Activated CD4-positive, alpha-beta T cell treated with anti-CD3 and anti-CD28 coated beads, Interleukin-2, amount 10 ng/mL, durations not matched to agents 7 days and 5 days (primary cell): ENCODE results near the gene PLBD2. TPM values are rescaled to one million over a fixed set of nuclear protein-coding genes. Genes with fewer than 3 reads are reported as not detected.

Experiments
- CTCF ChIA-PET: fragments of 350-600 bp; sonication (Branson Sonifier 250); formaldehyde crosslinking; loops from one replicate; lab custom pipeline; 2021; ENCODE audit warnings: antibody characterized with exemption; lab: Charles Lee
- POLR2A ChIA-PET: fragments of 350-600 bp; sonication (Branson Sonifier 250); formaldehyde crosslinking; loops from one replicate; lab custom pipeline; 2021; ENCODE audit warnings: antibody characterized with exemption; lab: Charles Lee
- DNase-seq: peaks from one replicate; pipeline ENCODE4 v3.0.0-alpha.2; 2020
- H3K27ac Mint-ChIP-seq: one replicate; pipeline ENCODE4 v1.8.0; 2021; ENCODE audit warnings: mild to moderate bottlenecking, moderate library complexity, mixed read lengths
- H3K27me3 Mint-ChIP-seq: one replicate; pipeline ENCODE4 v1.8.0; 2021; ENCODE audit warnings: mixed read lengths
- H3K36me3 Mint-ChIP-seq: one replicate; pipeline ENCODE4 v1.8.0; 2021; ENCODE audit warnings: low read depth, mixed read lengths
- H3K4me1 Mint-ChIP-seq: one replicate; pipeline ENCODE4 v1.8.0; 2021; ENCODE audit warnings: mixed read lengths
- H3K4me3 Mint-ChIP-seq: one replicate; pipeline ENCODE4 v1.8.0; 2021; ENCODE audit warnings: mild to moderate bottlenecking, moderate library complexity, mixed read lengths
- H3K9me3 Mint-ChIP-seq: one replicate; pipeline ENCODE4 v1.8.0; 2021; ENCODE audit warnings: mixed read lengths
- total RNA-seq, 2 experiments: library from RNA; stranded (reverse); gene quantifications; one replicate each; pipeline ENCODE4 v1.2.3, GENCODE V29; 2021

Gene PLBD2
- total RNA-seq, 2 experiments from 2014 or later: 12.7 to 15.3 TPM

GRCh38 chr12:113365639-113366395 is 7.4 kb downstream of the PLBD2 start:
- POLR2A ChIA-PET: no interaction called here
- Mint-ChIP-seq H3K27ac (no peak overlapping the region), H3K9me3 (no peaks in the 10 kb centered on the region), H3K4me3 (no peak overlapping the region), H3K4me1 (peaks cover 9% of the 10 kb centered on the region), H3K36me3 (no peaks in the 10 kb centered on the region), H3K27me3 (no peaks in the 10 kb centered on the region)
- CTCF ChIA-PET: no interaction called here
- DNase-seq: no peak

- Mint-ChIP-seq H3K27me3 (no peaks in the 10 kb centered on the region), H3K9me3 (no peaks in the 10 kb centered on the region), H3K4me1 (peaks cover 9% of the 10 kb centered on the region), H3K4me3 (no peak overlapping the region), H3K36me3 (no peaks in the 10 kb centered on the region), H3K27ac (no peak overlapping the region)
- no peak for DNase-seq
- CTCF ChIA-PET: interaction anchor here (0.7 kb wide), 1 partner anchor 246 kb away, joined by 3 read pairs; no protein-coding TSS in a partner anchor
- POLR2A ChIA-PET: no interaction called here
Measured at GRCh38 chr12:113366827-113367226, 8.4 kb downstream of the PLBD2 start.

- Mint-ChIP-seq H3K27ac (no peak overlapping the region), H3K4me1 (peaks cover 9% of the 10 kb centered on the region), H3K4me3 (no peak overlapping the region), H3K36me3 (no peaks in the 10 kb centered on the region), H3K27me3 (no peaks in the 10 kb centered on the region), H3K9me3 (no peaks in the 10 kb centered on the region)
- CTCF ChIA-PET: interaction anchor here (0.6 to 1.0 kb wide), 2 partner anchors 165 to 945 kb away, joined by 3 to 4 read pairs; no protein-coding TSS in a partner anchor
- no peak for DNase-seq
- POLR2A ChIA-PET: no interaction called here
Measured at GRCh38 chr12:113368331-113368730, 9.9 kb downstream of the PLBD2 start.

- H3K27ac Mint-ChIP-seq: no peak overlapping the region
- H3K36me3 Mint-ChIP-seq: peaks cover 3% of the 10 kb centered on the region
- DNase-seq: no peak
- ChIA-PET CTCF (interaction anchor here (1.0 kb wide), 1 partner anchor 166 kb away, joined by 3 read pairs; no protein-coding TSS in a partner anchor), POLR2A (no interaction called here)
- no peak overlapping the region for H3K4me3 Mint-ChIP-seq
- no peaks in the 10 kb centered on the region for H3K9me3 Mint-ChIP-seq
- no peaks in the 10 kb centered on the region for H3K27me3 Mint-ChIP-seq
- peaks cover 9% of the 10 kb centered on the region for H3K4me1 Mint-ChIP-seq
Measured at GRCh38 chr12:113369391-113369985, 11.1 kb downstream of the PLBD2 start.

- Mint-ChIP-seq H3K27me3 (no peaks in the 10 kb centered on the region), H3K4me1 (peaks cover 9% of the 10 kb centered on the region), H3K4me3 (no peak overlapping the region), H3K9me3 (no peaks in the 10 kb centered on the region), H3K36me3 (peaks cover 5% of the 10 kb centered on the region), H3K27ac (no peak overlapping the region)
- DNase-seq: no peak
- POLR2A ChIA-PET: no interaction called here
- CTCF ChIA-PET: no interaction called here
Measured at GRCh38 chr12:113370923-113371682, 12.7 kb downstream of the PLBD2 start.

GRCh38 chr12:113371808-113372207 is 13.4 kb downstream of the PLBD2 start:
- Mint-ChIP-seq H3K36me3 (peaks cover 5% of the 10 kb centered on the region), H3K27me3 (no peaks in the 10 kb centered on the region), H3K9me3 (no peaks in the 10 kb centered on the region), H3K4me1 (peaks cover 9% of the 10 kb centered on the region), H3K27ac (no peak overlapping the region), H3K4me3 (no peak overlapping the region)
- ChIA-PET CTCF (no interaction called here), POLR2A (no interaction called here)
- DNase-seq: no peak

GRCh38 chr12:113372371-113372770 is 14.0 kb downstream of the PLBD2 start:
- CTCF ChIA-PET: no interaction called here
- Mint-ChIP-seq H3K4me3 (no peak overlapping the region), H3K4me1 (peaks cover 9% of the 10 kb centered on the region), H3K27me3 (no peaks in the 10 kb centered on the region), H3K36me3 (peaks cover 5% of the 10 kb centered on the region), H3K27ac (no peak overlapping the region), H3K9me3 (no peaks in the 10 kb centered on the region)
- DNase-seq: no peak
- POLR2A ChIA-PET: no interaction called here

- no peak overlapping the region for H3K27ac Mint-ChIP-seq
Measured at GRCh38 chr12:113373440-113373839, 15.1 kb downstream of the PLBD2 start.

GRCh38 chr12:113373969-113374368 is 15.6 kb downstream of the PLBD2 start:
- H3K27ac Mint-ChIP-seq: no peak overlapping the region
- CTCF ChIA-PET: no interaction called here
- peaks cover 9% of the 10 kb centered on the region for H3K4me1 Mint-ChIP-seq
- H3K36me3 Mint-ChIP-seq: peaks cover 5% of the 10 kb centered on the region
- POLR2A ChIA-PET: no interaction called here
- H3K9me3 Mint-ChIP-seq: no peaks in the 10 kb centered on the region
- no peak overlapping the region for H3K4me3 Mint-ChIP-seq
- DNase-seq: no peak
- H3K27me3 Mint-ChIP-seq: no peaks in the 10 kb centered on the region

More at GRCh38 chr12:113373440-113373839, 15.1 kb downstream of the PLBD2 start:
- Mint-ChIP-seq H3K9me3 (no peaks in the 10 kb centered on the region), H3K36me3 (peaks cover 5% of the 10 kb centered on the region), H3K27me3 (no peaks in the 10 kb centered on the region), H3K4me1 (peaks cover 9% of the 10 kb centered on the region), H3K4me3 (no peak overlapping the region)
- ChIA-PET POLR2A (no interaction called here), CTCF (no interaction called here)
- no peak for DNase-seq

GRCh38 chr12:113374823-113375428 is 16.5 kb downstream of the PLBD2 start:
- peaks cover 5% of the 10 kb centered on the region for H3K36me3 Mint-ChIP-seq
- no peak overlapping the region for H3K4me3 Mint-ChIP-seq
- DNase-seq: no peak
- POLR2A ChIA-PET: no interaction called here
- CTCF ChIA-PET: no interaction called here
- peaks cover 9% of the 10 kb centered on the region for H3K4me1 Mint-ChIP-seq
- no peak overlapping the region for H3K27ac Mint-ChIP-seq
- H3K27me3 Mint-ChIP-seq: no peaks in the 10 kb centered on the region
- H3K9me3 Mint-ChIP-seq: no peaks in the 10 kb centered on the region

- Mint-ChIP-seq H3K27me3 (no peaks in the 10 kb centered on the region), H3K9me3 (no peaks in the 10 kb centered on the region), H3K4me3 (no peak overlapping the region), H3K4me1 (no peaks in the 10 kb centered on the region), H3K36me3 (peaks cover 5% of the 10 kb centered on the region), H3K27ac (no peak overlapping the region)
- POLR2A ChIA-PET: no interaction called here
- CTCF ChIA-PET: interaction anchor here (0.7 to 1.4 kb wide), 2 partner anchors 9 to 10 kb away, joined by 3 to 4 read pairs; no protein-coding TSS in a partner anchor
- no peak for DNase-seq
Measured at GRCh38 chr12:113378291-113378690, 19.9 kb downstream of the PLBD2 start.

- Mint-ChIP-seq H3K27me3 (no peaks in the 10 kb centered on the region), H3K4me1 (no peaks in the 10 kb centered on the region), H3K4me3 (no peak overlapping the region), H3K9me3 (no peaks in the 10 kb centered on the region), H3K36me3 (no peaks in the 10 kb centered on the region), H3K27ac (no peak overlapping the region)
- CTCF ChIA-PET: no interaction called here
- POLR2A ChIA-PET: no interaction called here
- no peak for DNase-seq
Measured at GRCh38 chr12:113381220-113381619, 22.8 kb downstream of the PLBD2 start.
